ENCODE data around the gene TNPO2.
"Not testable (repeated sequence)": the region's sequence is repeated elsewhere in the genome, so short reads cannot be mapped to it uniquely, and the experiment has no call there.

The TNPO2 gene

DNA sequence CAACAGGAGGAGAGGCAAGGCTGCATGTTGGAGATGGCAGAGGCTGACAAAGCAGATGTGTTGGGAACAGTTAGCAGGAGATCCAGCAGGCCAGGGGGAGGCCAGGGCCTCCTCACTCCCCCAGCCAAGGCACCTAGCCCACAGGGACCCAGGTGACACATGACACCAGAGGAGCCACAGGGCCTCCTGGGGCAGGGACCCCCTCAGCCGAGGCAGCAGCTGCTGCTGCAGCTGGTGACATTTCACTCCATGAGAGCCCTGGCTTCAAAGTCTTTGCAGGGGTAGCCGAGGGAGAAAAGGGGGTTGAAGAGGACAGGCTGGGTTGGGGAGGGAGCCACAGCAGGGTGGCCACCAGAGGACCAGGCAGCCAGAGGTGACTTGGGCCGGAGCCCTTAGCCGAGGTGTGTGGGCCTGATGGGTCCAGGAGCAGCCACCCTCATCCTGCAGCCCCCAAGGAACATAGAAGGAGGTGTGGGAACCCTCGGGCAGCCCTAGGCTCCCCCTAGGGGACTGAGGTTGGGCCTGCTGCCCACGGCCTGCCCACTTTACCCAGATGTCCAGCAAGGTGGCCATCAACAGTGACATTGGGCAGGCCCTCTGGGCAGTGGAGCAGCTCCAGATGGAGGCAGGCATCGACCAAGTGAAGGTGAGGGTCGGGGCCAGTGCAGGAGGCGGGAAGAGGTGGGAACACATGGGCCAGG, 36.1 kb downstream of the TNPO2 start, which contains the start of gene GNG14:
TSS of gene GNG14 (plus strand) at position 503 of the 701 bp plus-strand sequence. CDS start at position 554, 51 bp downstream.
- no peaks in the 10 kb centered on the region for H3K36me3 Mint-ChIP-seq
- DNase-seq (ENCODE audit: low spot score in 2 of 2) (no peak), ATAC-seq (ENCODE audit: low read depth) (no peak)
- H3K4me1 Mint-ChIP-seq, result no peaks in the 10 kb centered on the region
- H3K27me3 Mint-ChIP-seq, result no peaks in the 10 kb centered on the region
- H3K9me3 Mint-ChIP-seq, result no peaks in the 10 kb centered on the region
- H3K27ac Mint-ChIP-seq, result no peak within 1 kb of the TSS
- no peak within 1 kb of the TSS for H3K4me3 Mint-ChIP-seq

DNA sequence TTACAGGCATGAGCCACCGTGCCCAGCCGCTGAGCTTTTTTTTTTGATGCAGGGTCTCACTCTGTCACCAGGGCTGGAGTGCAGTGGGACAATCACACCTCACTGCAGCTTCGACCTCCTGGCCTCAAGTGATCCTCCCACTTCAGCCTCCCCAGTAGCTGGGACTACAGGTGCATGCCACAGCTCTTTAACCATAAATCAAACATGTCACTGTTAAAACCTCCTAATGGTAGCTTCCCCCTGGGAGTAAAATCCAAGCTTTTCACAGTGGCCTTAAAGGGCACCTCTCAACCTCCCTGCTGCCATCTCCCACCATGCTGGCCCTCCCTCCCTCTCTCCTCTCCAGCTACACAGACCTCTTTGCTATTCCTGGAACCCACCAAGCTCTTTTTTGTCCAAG, 37.9 kb downstream of the TNPO2 start:
- DNase-seq (ENCODE audit: low spot score in 2 of 2) (no peak), ATAC-seq (ENCODE audit: low read depth) (no peak)
- no peaks in the 10 kb centered on the region for H3K27me3 Mint-ChIP-seq
- no peaks in the 10 kb centered on the region for H3K9me3 Mint-ChIP-seq
- peaks cover 2% of the 10 kb centered on the region for H3K36me3 Mint-ChIP-seq
- no peak overlapping the region for H3K4me3 Mint-ChIP-seq
- peaks cover 5% of the 10 kb centered on the region for H3K4me1 Mint-ChIP-seq
- H3K27ac Mint-ChIP-seq, result no peak overlapping the region

DNA sequence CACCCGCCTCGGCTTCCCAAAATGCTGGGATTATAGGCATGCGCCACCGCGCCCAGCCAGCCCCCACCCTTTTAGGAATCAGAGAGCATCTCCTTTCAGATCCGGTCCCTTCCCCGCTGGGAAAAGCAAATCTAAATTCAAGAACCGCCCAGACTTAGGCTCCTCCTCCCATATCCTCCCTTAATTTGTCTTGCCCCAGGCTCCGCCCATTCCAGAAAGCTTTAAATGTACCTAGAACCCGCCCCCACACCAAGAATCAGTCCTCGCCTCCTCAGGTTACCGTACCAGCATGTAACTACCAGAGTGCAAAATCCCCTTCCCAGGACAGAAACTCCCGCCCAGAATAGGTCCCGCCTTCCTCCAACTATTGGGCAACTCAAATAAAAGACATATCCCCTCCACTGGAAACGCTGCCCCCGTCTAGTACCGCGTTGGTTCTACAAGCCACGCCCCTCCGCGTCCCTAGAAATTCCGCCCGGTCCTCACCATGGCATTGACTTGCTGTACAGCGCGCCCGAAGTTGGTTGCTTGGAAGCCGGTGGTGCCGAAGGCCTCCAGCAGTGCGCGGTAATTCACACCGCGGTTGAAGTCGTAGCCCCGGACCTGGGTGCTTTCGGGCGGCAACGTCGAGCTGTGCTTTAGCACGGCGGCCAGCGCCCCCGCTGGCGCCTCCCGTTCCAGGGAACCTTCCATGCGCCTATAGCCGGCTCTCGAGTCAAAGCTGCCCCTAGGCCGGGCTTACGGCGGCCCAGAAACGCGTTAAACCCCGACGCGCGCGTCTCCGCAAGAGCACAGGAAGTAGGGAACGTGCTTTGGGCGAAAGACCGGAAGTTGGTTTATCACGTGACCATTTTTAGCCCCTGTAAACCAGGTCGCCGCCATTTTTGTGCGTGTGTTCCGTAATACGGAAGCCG, 42.4 kb downstream of the TNPO2 start, which contains the start of gene DHPS:
TSS of gene DHPS (minus strand) at position 807 of the 914 bp plus-strand sequence. CDS start at position 693, 114 bp downstream.
- Mint-ChIP-seq H3K27me3 (no peaks in the 10 kb centered on the region), H3K27ac (peak within 1 kb of the TSS; percentile 86), H3K4me3 (peak within 1 kb of the TSS; percentile 86), H3K4me1 (peaks cover 11% of the 10 kb centered on the region), H3K36me3 (peaks cover 17% of the 10 kb centered on the region), H3K9me3 (no peaks in the 10 kb centered on the region)
- DNase-seq (ENCODE audit: low spot score in 2 of 2) (peak; percentile 73 to 87), ATAC-seq (ENCODE audit: low read depth) (peak; percentile 79)

DNA sequence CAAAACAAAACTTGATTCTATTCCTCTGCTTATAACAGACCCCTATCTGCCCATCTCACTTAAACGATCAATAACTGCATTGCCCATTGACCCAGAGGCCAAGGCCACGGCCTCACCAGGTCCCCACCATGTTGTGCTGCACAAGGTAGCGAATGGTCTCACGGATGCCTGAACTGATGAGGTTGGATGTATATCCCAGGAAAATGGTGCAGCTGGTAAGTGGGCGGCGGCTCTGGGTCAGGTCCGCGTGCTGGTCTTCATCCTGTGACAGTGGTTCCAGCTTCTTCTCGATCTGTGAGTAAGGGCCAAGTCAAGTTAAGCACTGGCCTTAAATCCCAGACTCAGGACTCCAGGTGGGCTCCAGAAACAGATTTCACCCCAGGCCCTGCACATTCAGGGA, 43.7 kb downstream of the TNPO2 start:
- Mint-ChIP-seq H3K27me3 (no peaks in the 10 kb centered on the region), H3K4me3 (peak overlapping the region; percentile 17), H3K27ac (no peak overlapping the region), H3K4me1 (peaks cover 13% of the 10 kb centered on the region), H3K9me3 (no peaks in the 10 kb centered on the region), H3K36me3 (peaks cover 18% of the 10 kb centered on the region)
- ATAC-seq (ENCODE audit: low read depth) (no peak), DNase-seq (ENCODE audit: low spot score in 2 of 2) (no peak)

DNA sequence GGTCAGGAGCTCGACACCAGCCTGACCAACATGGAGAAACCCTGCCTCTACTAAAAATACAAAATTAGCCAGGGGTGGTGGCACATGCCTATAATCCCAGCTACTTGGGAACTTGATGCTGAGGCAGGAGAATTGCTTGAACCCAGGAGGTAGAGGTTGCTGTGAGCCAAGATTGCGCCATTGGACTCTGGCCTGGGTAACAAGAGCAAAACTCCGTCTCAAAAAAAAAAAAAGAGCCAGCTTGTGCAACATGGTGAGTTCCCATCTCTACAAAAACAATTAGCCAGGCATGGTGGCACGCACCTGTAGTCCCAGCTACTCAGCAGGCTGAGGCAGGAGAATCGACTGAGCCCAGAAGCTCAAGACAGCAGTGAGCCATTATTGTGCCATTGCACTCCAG, 45.7 kb downstream of the TNPO2 start:
- H3K27me3 Mint-ChIP-seq; ATAC-seq (ENCODE audit: low read depth); H3K27ac Mint-ChIP-seq; DNase-seq (ENCODE audit: low spot score in 2 of 2); H3K9me3 Mint-ChIP-seq; H3K4me3 Mint-ChIP-seq: not testable (repeated sequence)
- H3K4me1 Mint-ChIP-seq, result peaks cover 16% of the 10 kb centered on the region
- H3K36me3 Mint-ChIP-seq, result peaks cover 26% of the 10 kb centered on the region

DNA sequence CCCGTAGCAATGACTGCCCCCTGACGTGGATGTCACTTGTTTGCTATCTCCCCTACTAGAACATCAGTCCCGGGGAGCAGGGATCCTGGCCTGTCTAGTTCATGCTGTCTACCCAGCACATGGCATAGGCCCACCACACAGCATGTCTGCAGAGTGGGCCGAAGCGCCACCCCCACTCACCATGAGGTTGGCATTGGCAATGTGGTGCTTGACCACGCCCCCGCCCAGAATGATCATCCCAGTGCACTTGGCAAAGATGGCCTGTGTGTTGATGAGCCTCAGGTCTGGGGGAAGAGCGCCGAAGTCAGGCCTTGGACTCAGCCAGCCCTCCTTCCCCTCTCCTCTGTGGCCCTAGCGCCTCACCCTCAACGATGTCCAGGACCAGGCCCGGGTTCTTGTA, 46.8 kb downstream of the TNPO2 start:
- H3K27ac Mint-ChIP-seq, result peak overlapping the region; percentile 74
- DNase-seq (ENCODE audit: low spot score in 2 of 2) (no peak), ATAC-seq (ENCODE audit: low read depth) (no peak)
- peaks cover 28% of the 10 kb centered on the region for H3K36me3 Mint-ChIP-seq
- H3K4me1 Mint-ChIP-seq, result peaks cover 19% of the 10 kb centered on the region
- H3K27me3 Mint-ChIP-seq, result no peaks in the 10 kb centered on the region
- H3K9me3 Mint-ChIP-seq, result no peaks in the 10 kb centered on the region
- no peak overlapping the region for H3K4me3 Mint-ChIP-seq

DNA sequence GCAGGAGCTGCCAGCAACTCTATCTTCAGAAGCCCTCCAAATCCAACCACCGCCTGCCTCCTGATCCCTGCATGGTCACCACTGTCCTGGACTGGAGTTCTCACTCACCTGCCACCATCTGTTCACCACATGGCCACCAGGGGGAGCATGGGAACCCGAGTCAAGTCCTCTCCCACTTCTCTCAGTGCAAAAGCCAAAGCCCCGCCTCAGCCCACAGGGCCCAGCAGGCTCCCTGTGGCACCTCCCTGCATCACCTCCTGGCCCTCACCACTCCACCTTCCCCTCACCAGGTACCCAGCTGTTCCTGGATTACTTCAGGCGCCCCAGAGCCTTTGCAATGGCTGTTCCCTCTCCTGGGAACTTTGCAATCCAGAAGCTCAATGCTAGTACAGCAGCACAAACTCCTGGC, 47.3 kb downstream of the TNPO2 start:
- Mint-ChIP-seq H3K27me3 (no peaks in the 10 kb centered on the region), H3K4me3 (no peak overlapping the region), H3K27ac (peak overlapping the region; percentile 74), H3K4me1 (peaks cover 20% of the 10 kb centered on the region), H3K9me3 (no peaks in the 10 kb centered on the region), H3K36me3 (peaks cover 28% of the 10 kb centered on the region)
- peak; percentile 80 to 81 for DNase-seq (ENCODE audit: low spot score in 2 of 2)
- ATAC-seq (ENCODE audit: low read depth), result peak; percentile 41

DNA sequence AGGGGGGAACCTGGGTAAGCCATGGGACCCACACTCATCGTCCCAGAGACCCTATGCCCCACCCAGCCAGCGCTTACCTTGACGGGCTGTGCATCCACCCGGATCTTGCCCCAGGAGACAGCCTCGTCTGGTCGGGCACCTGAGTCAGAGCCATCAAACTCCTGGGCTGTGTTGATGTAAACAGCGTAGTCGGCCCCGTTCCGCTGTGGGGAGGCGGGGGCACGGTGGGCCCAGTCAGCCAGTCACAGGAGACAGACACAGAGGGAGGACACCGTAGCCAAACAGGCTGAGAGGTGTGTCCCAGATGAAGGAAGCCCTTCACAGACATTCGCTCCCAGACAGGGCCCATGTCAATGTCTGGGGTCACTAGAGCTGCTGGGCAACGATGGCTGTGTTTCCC, 47.8 kb downstream of the TNPO2 start:
- Mint-ChIP-seq H3K27me3 (no peaks in the 10 kb centered on the region), H3K27ac (peak overlapping the region; percentile 74)

DNA sequence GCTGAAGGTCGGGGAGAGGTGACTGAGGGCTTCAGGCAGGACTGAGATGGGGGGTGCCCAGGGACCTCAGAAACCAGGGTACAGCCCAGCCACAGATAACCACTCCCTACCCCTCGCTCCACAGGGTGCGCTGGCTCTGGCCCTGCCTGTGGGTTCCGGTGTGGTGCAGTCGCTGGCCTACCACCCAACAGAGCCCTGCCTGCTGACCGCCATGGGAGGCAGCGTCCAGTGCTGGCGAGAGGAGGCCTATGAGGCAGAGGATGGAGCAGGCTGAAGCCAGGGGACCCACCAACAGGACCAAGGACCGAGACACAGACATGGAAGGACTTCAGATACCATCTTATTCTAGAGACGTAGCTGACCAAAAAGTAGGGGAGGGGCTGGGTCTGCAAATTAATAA, 48.3 kb downstream of the TNPO2 start:
- Mint-ChIP-seq H3K4me3 (no peak overlapping the region), H3K36me3 (peaks cover 26% of the 10 kb centered on the region), H3K4me1 (peaks cover 15% of the 10 kb centered on the region), H3K9me3 (no peaks in the 10 kb centered on the region), H3K27me3 (no peaks in the 10 kb centered on the region), H3K27ac (no peak overlapping the region)
- no peak for DNase-seq (ENCODE audit: low spot score in 2 of 2)
- no peak for ATAC-seq (ENCODE audit: low read depth)

More for the DNA sequence above, 47.8 kb downstream of the TNPO2 start:
- peaks cover 16% of the 10 kb centered on the region for H3K4me1 Mint-ChIP-seq
- ATAC-seq (ENCODE audit: low read depth) (no peak), DNase-seq (ENCODE audit: low spot score in 2 of 2) (no peak)
- no peaks in the 10 kb centered on the region for H3K9me3 Mint-ChIP-seq
- peaks cover 27% of the 10 kb centered on the region for H3K36me3 Mint-ChIP-seq
- no peak overlapping the region for H3K4me3 Mint-ChIP-seq

DNA sequence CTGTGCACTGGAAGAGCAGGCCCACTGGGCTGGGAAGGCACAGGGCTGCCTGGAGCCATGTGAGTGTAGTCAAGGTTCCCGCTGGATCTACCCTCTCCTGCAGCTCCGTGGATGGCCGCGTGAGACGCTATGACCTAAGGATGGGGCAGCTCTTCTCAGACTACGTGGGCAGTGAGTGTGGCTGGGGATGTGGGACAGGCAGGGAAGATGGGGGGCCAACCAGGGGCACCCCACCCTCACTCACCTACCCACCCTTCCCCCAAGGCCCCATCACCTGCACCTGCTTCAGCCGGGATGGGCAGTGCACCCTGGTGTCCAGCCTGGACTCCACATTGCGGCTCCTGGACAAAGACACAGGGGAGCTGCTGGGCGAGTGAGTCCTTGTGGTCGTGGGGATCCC, 51.0 kb downstream of the TNPO2 start:
- H3K36me3 Mint-ChIP-seq, result peaks cover 18% of the 10 kb centered on the region
- H3K4me1 Mint-ChIP-seq, result peaks cover 29% of the 10 kb centered on the region
- no peak overlapping the region for H3K27ac Mint-ChIP-seq
- H3K4me3 Mint-ChIP-seq, result no peak overlapping the region
- no peak for ATAC-seq (ENCODE audit: low read depth)
- no peak for DNase-seq (ENCODE audit: low spot score in 2 of 2)
- no peaks in the 10 kb centered on the region for H3K9me3 Mint-ChIP-seq
- H3K27me3 Mint-ChIP-seq, result no peaks in the 10 kb centered on the region

DNA sequence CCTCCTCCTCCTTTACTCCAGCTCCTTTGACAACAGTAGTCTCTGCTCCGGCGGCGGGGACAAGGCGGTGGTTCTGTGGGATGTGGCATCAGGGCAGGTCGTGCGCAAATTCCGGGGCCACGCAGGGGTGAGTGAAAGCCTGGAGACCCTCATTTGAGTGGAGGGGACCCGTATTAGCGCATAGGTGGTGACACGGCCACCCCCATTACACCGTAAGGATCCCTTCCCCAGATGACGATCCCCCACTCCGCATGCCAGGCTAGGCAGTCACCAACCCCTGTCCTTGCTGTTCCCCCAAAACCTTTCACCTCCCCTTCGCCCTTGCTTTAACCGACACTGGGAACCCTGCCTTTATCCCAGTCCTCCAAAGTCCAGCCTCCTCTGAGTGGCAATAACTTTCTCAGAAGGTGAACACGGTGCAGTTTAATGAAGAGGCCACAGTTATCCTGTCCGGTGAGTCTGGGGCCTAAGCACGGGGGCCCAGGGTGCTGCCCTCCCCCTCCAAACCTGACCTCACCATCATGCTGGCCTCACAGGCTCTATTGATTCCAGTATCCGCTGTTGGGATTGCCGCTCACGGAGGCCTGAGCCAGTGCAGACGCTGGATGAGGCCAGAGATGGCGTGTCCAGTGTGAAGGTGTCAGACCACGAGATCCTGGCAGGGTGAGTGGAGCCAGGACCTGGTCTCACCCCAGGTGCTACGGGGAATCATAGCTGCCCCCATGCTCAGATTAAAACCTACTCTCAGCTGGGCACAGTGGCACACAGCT, 53.4 kb downstream of the TNPO2 start:
- DNase-seq (ENCODE audit: low spot score in 2 of 2), result no peak
- ATAC-seq (ENCODE audit: low read depth), result no peak
- Mint-ChIP-seq H3K36me3 (peaks cover 10% of the 10 kb centered on the region), H3K4me1 (peaks cover 33% of the 10 kb centered on the region), H3K9me3 (no peaks in the 10 kb centered on the region), H3K27me3 (no peaks in the 10 kb centered on the region), H3K27ac (peak overlapping the region; percentile 100), H3K4me3 (peak overlapping the region; percentile 91)

DNA sequence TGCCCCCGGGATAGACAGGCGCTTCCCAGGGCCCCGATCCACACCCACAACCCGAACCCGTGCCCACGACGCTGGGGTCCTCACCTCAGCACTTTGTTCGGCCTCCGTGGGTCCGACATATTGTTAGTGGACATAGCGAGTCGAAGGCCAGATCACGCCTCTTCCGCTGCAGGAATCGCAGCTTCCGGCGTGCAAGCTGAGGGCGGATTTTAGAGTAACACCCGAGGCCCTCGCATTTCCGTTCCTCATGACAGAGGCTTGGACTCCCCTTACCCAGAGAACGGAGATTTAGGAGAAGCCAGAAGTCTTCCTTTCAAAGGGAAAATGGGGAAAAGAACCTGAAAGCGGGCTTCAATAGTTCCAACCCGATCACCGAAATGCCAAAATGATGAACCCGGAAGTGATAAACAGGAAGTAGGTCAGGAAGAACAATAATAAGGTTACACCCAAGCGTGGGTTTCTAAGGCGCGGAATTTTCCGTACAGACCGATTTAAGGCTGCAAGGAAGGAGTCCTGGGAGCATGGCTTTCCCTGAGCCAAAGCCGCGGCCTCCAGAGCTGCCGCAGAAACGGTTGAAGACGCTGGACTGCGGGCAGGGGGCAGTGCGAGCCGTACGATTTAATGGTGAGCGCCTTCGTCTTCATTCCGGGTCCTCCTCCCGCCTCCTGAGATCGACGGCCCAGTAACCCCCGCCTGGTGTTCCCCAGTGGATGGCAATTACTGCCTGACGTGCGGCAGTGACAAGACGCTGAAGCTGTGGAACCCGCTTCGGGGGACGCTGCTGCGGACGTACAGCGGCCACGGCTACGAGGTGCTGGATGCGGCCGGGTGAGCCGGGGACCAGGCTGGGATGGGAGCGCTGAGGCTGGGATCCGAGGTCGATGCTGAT, 54.2 kb downstream of the TNPO2 start:
- Mint-ChIP-seq H3K9me3 (no peaks in the 10 kb centered on the region), H3K27me3 (no peaks in the 10 kb centered on the region), H3K4me1 (peaks cover 40% of the 10 kb centered on the region), H3K36me3 (peaks cover 9% of the 10 kb centered on the region), H3K4me3 (peak overlapping the region; percentile 91), H3K27ac (peak overlapping the region; percentile 100)
- DNase-seq (ENCODE audit: low spot score in 2 of 2) (peak; percentile 78 to 82), ATAC-seq (ENCODE audit: low read depth) (peak; percentile 10)

DNA sequence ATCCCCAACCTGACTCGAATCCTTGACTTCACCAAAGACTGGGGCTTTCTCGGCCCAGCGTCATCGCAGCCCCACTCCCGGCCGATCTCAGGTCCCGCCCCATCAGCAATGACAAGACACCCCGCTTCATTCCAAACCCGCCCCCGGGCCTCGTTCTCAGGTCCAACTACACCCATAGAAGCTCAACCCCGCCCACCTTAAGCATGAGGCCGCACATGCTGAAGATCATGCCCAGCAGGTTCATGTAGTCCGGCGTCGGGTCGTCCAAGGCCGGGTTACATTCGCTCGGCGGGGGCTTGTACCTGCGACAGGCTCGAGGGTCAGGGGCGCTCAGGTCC, 54.8 kb downstream of the TNPO2 start:
- no peaks in the 10 kb centered on the region for H3K27me3 Mint-ChIP-seq
- H3K27ac Mint-ChIP-seq, result peak overlapping the region; percentile 100
- H3K9me3 Mint-ChIP-seq, result no peaks in the 10 kb centered on the region
- peaks cover 4% of the 10 kb centered on the region for H3K36me3 Mint-ChIP-seq
- peak; percentile 43 to 53 for DNase-seq (ENCODE audit: low spot score in 2 of 2)
- peaks cover 41% of the 10 kb centered on the region for H3K4me1 Mint-ChIP-seq
- ATAC-seq (ENCODE audit: low read depth), result peak; percentile 21
- peak overlapping the region; percentile 91 for H3K4me3 Mint-ChIP-seq
